ENCODE data around the gene RNF213.
A peak's percentile ranks its signal among the peaks of the same experiment; 100 is the strongest.
"Not testable (repeated sequence)": the region's sequence is repeated elsewhere in the genome, so short reads cannot be mapped to it uniquely, and the experiment has no call there.

The RNF213 gene

GRCh38 chr17:80393241-80393890 lies 132.7 kb downstream of the RNF213 start:
- DNase-seq (no peak), ATAC-seq (no peak)

- DNase-seq (no peak), ATAC-seq (no peak)
Measured at GRCh38 chr17:80393961-80394360, 133.3 kb downstream of the RNF213 start.

DNA sequence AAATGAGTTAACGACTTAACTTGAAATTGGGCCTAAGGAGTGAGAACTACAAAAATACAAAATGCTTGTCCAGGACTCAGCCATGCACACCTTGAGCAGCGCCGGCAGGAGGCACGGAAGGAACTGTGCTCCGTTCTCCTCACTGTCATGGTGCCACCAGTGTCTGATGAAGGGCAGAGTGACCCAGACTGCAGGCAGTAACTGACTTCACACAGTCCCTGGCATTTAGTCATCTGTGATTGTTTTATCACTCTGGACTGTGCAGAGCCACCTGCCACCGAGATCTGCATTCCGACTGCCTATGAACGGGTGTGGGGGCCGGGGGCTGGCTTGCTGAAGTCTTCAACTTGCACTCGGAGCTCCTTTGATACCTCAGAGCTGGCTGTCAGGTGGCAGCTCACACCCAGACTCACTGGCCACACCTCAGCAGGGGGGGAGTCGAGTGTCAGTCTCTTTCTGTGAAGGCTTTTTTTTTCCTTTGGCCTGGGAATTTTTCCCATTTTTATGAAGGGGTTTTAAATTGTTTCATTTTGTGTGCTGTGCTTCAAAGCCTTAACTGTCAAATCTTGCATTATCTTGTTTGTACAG lies 134.1 kb downstream of the RNF213 start:
- no peak for DNase-seq
- no peak for ATAC-seq

DNA sequence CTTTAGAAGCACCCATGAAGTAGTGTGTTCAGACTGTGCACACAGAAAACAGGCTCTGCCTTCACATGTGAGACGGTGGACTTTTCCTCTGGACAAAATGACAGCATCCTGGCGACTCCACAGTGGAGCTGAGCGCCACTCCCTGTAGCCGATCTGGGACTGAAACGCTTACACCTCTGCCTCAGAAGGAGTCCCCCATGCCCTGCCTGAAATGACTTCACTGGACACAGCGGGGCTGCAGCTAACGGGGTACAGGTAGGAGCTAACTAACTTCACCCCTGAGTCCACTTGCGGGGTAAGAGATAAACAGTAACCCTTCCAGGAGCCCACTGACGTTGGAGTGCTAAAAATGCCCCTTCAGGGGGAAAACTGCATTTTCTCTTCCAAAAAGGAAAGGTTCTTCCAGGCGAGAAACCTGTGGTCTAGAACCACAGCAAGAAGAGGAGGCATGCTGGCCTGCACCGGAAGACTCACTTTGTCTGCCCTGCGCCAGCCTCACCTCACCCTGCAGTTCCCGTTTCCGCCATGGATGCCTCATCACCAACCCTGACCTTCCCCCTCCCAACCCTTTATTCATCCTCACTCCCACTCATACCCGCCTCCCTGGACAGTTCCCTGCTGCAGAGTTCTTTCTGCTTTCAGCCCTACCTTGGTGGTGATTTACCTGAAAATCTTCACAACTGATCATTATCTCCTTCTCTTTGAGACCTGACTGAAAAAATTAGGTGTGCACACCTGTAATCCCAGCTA lies 134.9 kb downstream of the RNF213 start:
- no peak for ATAC-seq
- DNase-seq: no peak

DNA sequence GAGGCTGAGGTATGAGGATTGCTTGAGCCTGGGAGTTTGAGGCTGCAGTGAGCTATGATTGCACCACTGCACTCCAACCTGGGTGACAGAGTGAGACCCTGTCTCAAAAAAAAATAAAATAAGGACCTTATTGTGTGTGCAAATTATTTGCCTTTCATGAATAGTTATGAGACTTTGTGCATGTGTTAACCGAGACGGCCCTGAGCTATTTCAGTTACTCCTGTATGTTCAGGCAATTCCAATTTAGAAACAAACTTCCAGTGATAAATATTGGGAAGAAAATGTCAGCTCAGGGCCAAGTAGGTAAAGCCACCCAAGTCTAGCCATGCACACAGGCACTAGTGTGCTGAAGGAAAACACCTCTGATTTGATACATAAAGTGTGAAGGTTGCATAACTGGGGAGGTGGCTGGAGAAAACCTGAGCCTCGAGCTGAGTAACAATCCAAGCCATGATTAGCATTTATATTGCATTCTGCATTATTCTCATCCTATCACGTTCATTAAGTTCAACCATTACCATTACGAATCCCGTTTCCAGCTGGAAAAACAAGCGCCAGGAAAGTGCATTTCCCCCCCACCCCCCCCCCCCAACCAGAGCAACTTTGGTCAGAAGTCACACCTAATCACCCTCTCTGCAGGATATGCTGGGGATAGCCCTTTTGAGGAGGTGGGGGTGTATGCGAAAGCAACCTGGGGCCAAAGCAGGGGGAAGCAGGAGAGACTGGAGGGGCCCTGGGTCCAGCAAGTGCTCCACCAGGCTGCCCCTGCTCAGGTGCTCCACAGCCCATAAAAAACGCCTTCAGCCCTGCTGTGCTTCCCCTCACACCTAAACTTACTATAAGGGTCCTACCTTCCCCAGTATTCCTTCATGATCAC lies 135.7 kb downstream of the RNF213 start:
- ATAC-seq: no peak
- no peak for DNase-seq

DNA sequence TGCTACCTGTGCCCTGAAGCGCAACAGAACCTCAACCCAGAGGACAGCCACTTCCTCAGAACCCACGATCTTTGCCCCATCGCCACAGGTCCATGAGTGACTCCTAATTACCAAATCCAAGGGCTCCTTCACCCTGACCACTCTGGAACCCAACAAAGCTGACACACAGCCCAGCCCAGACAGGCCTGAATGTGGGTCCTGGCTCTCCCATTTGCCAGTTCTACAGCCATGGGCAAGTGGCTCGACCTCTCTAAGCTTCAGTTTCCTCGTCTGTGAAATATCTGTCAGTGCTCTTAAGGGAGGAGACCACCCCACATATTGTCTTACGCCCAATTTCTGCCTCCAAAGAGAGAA lies 136.4 kb downstream of the RNF213 start:
- DNase-seq (no peak), ATAC-seq (peak; percentile 46)

DNA sequence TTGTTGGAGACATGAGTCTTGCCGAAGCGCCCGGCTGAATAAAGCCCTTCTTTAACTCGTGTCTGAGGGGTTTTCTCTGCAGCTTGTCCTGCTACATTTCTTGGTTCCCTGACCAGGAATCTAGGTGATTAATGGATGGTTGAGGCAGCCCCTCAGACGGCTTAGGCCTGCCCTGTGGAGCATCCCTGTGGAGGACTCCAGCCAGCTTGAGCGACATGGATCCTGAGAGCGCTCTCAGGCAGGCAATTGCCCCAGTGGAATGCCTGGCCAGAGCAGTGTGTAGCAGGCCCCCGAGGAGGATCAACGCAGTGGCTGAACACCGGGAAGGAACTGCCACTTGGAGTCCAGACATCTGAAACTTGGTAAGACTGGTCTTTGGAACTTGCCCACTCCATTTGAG lies 137.0 kb downstream of the RNF213 start:
- DNase-seq: no peak
- ATAC-seq: no peak

DNA sequence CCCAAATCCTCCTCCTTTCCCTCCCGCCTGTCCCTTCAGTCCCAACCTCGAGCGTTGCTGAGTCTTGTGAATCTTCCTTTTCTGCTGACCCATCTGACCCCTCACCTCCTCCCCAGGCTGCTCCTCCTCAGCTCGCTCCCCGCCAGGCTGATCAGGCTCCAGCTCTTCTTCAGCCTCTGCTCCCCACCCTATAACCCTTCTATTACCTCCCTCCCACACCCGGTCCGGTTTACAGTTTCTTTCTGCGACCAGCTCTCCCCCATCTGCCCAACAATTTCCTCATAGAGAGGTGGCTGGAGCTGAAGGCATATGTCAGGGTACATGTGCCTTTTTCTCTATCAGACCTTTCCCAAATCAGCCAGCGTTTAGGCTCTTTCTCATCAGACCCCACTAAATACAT lies 140.4 kb downstream of the RNF213 start:
- not testable (repeated sequence) for DNase-seq, ATAC-seq

DNA sequence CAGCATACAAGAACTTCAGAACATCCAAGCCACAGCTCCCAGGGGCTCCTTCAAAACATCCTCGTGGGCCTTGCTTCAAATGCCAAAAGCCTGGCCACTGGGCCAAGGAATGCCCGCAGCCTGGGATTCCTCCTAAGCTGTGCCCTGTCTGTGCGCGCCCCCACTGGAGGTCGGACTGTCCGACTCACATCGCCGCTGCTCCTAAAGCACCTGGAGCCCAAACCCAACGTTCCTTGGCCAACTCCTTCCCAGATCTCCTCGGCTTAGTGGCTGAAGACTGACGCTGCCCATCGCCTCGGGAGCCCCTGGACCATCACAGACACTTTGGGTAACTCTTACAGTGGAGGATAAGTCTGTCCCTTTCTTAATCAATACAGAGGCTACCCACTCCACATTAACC lies 141.4 kb downstream of the RNF213 start:
- not testable (repeated sequence) for ATAC-seq

GRCh38 chr17:80402959-80403358 lies 142.3 kb downstream of the RNF213 start:
- ATAC-seq (no peak), DNase-seq (no peak)

More for the DNA sequence above, 141.4 kb downstream of the RNF213 start:
- DNase-seq: not testable (repeated sequence)

DNA sequence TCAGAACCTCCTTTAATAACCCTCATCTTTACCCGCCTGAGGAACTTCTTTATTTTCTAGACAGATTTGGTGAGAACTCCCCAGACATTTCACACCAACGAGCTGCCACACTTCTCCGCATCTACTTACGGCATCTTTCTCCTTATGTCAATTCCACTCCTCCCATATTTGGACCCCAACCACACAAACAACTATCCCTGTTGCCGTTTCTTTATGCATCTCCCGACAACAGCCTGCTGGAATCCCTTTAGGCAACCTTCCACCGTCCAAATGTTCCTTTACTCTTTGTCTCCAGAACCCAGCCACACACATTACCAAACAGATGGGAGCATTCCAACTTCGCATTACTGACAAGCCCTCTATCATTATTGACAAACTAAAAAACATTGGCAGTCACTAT lies 145.5 kb downstream of the RNF213 start:
- ATAC-seq: no peak
- no peak for DNase-seq

DNA sequence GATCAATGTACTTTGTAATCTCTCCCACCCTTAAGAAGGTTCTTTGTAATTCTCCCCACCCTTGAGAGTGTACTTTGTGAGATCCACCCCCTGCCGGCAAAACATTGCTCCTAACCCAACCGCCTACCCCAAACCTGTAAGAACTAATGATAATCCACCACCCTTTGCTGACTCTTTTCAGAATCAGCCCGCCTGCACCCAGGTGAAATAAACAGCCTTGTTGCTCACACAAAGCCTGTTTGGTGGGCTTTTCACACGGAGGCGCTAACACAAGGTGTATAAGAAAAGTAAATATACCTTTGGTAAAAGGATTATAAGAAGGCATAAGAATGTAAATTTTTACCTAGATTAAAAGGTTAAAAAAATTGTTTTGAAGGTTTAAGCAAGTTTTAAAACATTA lies 147.3 kb downstream of the RNF213 start:
- not testable (repeated sequence) for DNase-seq, ATAC-seq

DNA sequence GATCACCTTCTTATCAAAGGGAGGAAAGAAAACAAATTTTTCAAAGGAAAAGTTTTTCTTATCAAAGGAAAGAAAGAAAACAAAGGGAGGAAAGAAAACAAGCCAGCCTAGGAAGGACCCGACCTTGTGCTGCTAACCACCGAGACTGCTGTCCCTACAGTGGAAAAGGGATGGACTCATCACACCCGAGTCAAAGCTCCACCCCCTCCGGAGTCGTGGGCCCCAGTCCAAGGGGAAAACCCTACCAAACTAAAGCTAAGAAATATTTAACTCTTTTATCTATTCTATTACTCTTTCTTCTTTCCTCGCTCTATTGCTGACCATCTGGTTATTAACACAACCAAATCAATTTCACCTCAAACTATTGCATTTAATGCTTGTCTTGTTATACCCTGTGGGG lies 148.2 kb downstream of the RNF213 start:
- no peak for ATAC-seq
- peak; percentile 50 for DNase-seq

DNA sequence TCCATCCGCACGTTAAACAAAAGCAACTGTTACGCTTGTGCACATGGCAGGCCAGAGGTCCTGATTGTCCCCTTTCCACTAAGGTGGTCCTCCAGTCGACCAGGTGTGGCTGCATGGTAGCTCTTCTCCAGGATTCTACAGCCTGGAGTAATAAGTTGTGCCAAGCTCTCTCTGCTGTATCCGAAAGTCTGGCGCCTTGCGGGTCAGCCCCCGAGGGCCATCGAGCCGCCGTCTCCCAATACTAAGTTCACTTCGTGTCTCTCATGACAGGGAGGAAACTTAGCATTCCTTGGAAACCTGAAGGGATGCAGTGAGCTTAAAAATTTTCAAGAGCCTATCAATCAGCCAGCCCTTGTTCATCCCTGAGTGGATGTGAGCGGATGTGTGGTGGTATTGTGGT lies 149.0 kb downstream of the RNF213 start:
- ATAC-seq (no peak), DNase-seq (no peak)

- ATAC-seq: not testable (repeated sequence)
Measured at GRCh38 chr17:80410441-80411087, 149.9 kb downstream of the RNF213 start.

DNA sequence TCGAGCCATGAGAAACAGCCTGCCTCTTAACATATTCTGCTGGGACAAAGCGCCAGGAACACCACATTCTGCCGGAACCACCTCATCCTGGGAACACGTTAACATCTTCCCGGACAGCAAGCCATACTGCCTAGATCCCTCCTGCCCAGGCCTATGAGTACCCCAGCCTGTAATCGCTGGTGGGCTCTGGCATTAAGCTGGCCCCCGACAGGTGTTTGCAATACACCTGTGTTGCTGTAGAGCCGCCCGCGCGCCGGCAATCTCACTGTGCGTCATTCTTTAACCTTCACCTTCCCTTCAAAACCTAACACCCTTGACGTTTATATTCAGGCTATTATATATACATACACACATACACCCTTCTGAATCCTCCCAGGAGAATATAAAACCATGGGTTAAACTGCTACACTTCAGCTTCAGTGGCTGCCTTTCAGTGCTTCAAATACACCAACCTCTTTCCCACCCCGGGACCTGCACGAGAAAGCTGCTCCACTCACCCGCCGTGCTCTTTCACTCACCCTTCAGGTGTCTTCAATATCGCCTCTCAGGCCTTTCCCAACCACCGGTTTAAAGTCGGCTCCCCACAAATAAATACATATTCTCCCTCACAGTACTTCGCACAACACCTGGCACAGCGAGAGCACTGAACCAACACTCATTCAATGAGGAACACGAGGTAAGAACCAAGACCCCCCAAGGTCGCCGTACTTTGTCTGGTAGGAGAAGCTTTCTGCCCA lies 153.3 kb downstream of the RNF213 start:
- DNase-seq (no peak), ATAC-seq (no peak)

More at GRCh38 chr17:80410441-80411087, 149.9 kb downstream of the RNF213 start:
- DNase-seq: not testable (repeated sequence)

DNA sequence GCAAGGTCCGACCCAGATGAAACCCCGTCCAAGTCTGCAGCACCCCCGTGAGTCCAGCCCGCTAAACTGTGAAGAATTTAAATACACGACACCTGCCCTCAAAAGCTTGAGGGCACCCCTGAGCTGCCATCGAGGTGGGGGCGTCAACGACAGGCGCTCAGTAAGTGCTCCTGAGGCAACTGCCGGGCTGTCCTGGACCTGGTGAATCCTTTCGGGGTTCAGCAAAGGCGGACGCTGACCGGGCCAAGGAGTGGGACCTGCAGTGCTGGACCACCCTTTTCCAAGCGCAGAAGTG lies 153.8 kb downstream of the RNF213 start:
- peak; percentile 7 for ATAC-seq
- peak; percentile 16 for DNase-seq

DNA sequence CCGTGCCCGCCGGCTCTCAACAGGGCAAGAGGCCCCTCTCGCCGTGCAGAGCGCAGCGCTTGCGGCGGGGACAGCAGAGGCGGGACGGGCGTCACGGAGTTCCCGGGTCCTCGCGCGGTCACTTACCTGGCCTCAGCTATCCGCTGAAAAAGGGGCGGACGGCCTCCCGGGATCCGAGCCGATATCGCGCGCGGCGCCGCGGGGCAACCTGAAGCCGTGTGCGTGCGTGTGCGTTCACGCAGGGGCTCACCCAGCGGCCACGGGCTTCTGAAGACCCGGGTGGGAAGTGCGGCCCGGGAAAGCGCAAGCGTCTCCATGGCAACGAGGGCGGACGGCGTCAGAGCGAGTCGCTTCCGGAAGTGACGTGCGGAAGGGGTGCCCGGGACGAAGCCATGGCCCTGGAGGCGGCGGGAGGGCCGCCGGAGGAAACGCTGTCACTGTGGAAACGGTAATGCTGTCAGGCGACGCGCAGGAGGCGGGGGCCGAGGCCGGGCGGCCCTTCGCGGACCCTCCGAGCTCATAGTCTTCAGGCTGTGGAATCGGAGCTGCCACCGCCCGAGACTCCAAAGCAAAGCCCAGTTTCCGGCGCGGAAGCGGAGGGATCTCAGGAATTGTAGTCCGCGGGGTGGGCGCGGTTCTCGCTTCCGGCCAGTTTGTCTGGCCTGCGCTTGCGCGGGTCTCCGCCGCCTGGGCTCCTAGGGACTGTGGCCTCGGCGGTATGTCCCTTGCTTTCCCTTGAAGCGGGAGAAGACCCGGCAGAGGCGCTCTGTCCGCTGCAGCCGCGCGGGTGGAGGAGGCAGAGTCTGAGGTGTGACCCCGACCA lies 154.4 kb downstream of the RNF213 start, which contains the start of gene ENDOV:
Gene ENDOV (plus strand): TSS at position 365 of the 823 bp plus-strand sequence. CDS start 28 bp downstream, at position 393.
- ATAC-seq: peak; percentile 94

GRCh38 chr17:80415626-80416137 lies 155.0 kb downstream of the RNF213 start:
- no peak for DNase-seq
- ATAC-seq: no peak

More for the DNA sequence above, 154.4 kb downstream of the RNF213 start, which contains the start of gene ENDOV:
- peak; percentile 95 for DNase-seq
